Neural cell (in vitro differentiated cells): ENCODE data around the gene KLC1. TPM values are rescaled to one million over a fixed set of nuclear protein-coding genes. Genes with fewer than 3 reads are reported as not detected.

ENCODE experiments used
- H2AFZ ChIP-seq: fragments of 200-600, 300-800 bp; sonication (generic), shearing (Covaris generic); 2 replicates; pipeline ENCODE4 v1.6.0; 2014; ENCODE audit warnings: low read depth, mild to moderate bottlenecking, antibody characterized with exemption, low read length, moderate library complexity
- H3F3A ChIP-seq: fragments of 200-600 bp; shearing (Covaris generic); 2 replicates; pipeline ENCODE4 v1.6.1; 2016; ENCODE audit warnings: mild to moderate bottlenecking, moderate library complexity, mixed read lengths, antibody characterized with exemption, low read length; ENCODE audit not compliant: insufficient read depth, poor library complexity, severe bottlenecking
- H3K27ac ChIP-seq: fragments of 200-600, 300-800 bp; sonication (generic), shearing (Covaris generic); 2 replicates; pipeline ENCODE4 v1.5.1; 2014; ENCODE audit warnings: mild to moderate bottlenecking, low read length, moderate library complexity
- H3K27me3 ChIP-seq: fragments of 300-800, 200-600 bp; sonication (generic), shearing (Covaris generic); 2 replicates; pipeline ENCODE4 v1.6.0; 2014; ENCODE audit warnings: mild to moderate bottlenecking, low read depth, low read length, moderate library complexity; ENCODE audit not compliant: insufficient read depth
- H3K36me3 ChIP-seq: fragments of 300-800, 200-600 bp; sonication (generic), shearing (Covaris generic); 2 replicates; pipeline ENCODE4 v1.5.1; 2014; ENCODE audit warnings: mild to moderate bottlenecking, antibody characterized with exemption, low read length, moderate library complexity; ENCODE audit not compliant: insufficient read depth
- H3K4me2 ChIP-seq: fragments of 300-800, 200-600 bp; sonication (generic), shearing (Covaris generic); 2 replicates; pipeline ENCODE4 v1.6.0; 2014; ENCODE audit warnings: mild to moderate bottlenecking, low read length
- H3K4me3 ChIP-seq: fragments of 300-800, 200-600 bp; sonication (generic), shearing (Covaris generic); 2 replicates; pipeline ENCODE4 v1.5.1; 2014; ENCODE audit warnings: mild to moderate bottlenecking, low read length, moderate library complexity
- H3K79me2 ChIP-seq: fragments of 200-600 bp; shearing (Covaris generic); replicated peaks from 2 replicates; pipeline ENCODE4 v1.6.0; 2014; ENCODE audit warnings: mild to moderate bottlenecking, low read length, moderate library complexity; ENCODE audit not compliant: insufficient read depth
- H3K9ac ChIP-seq: fragments of 300-800, 200-600 bp; sonication (generic), shearing (Covaris generic); 2 replicates; pipeline ENCODE4 v1.6.1; 2016; ENCODE audit warnings: mild to moderate bottlenecking, low read length, mixed read lengths
- H3K9me2 ChIP-seq: fragments of 200-600 bp; shearing (Covaris generic); 2 replicates; pipeline ENCODE4 v1.6.1; 2016; ENCODE audit warnings: mild to moderate bottlenecking, low read length, mixed read lengths; ENCODE audit not compliant: insufficient read depth
- H3K9me3 ChIP-seq: fragments of 200-600, 300-800 bp; sonication (generic), shearing (Covaris generic); 2 replicates; pipeline ENCODE4 v1.6.1; 2016; ENCODE audit warnings: mild to moderate bottlenecking, mixed run types, low read length, moderate library complexity, mixed read lengths
- H4K20me1 ChIP-seq: fragments of 200-600 bp; shearing (Covaris generic); 2 replicates; pipeline ENCODE4 v1.6.1; 2016; ENCODE audit warnings: mild to moderate bottlenecking, mixed run types; ENCODE audit not compliant: insufficient read depth
- EP300 ChIP-seq: fragments of 450-650 bp; conservative IDR thresholded peaks from 2 replicates; pipeline ENCODE4 v1.6.1; 2014; ENCODE audit warnings: antibody characterized with exemption, mild to moderate bottlenecking, moderate library complexity; ENCODE audit not compliant: poor library complexity, severe bottlenecking
- EZH2 ChIP-seq: fragments of 200-600, 300-800 bp; shearing (Covaris generic), sonication (generic); IDR thresholded peaks from 2 replicates; pipeline ENCODE4 v1.6.1; 2014; ENCODE audit warnings: antibody characterized with exemption, low read length, borderline replicate concordance, mild to moderate bottlenecking; ENCODE audit not compliant: insufficient read depth, poor library complexity, severe bottlenecking
- MXI1 ChIP-seq: fragments of 450-650 bp; conservative IDR thresholded peaks from 2 replicates; pipeline ENCODE4 v1.6.1; 2014; ENCODE audit warnings: antibody characterized with exemption, mild to moderate bottlenecking; ENCODE audit not compliant: poor library complexity, severe bottlenecking
- POLR2AphosphoS5 ChIP-seq: IDR thresholded peaks from 2 replicates; pipeline ENCODE4 v1.6.1; 2012
- RAD21 ChIP-seq: fragments of 450-650 bp; conservative IDR thresholded peaks from 2 replicates; pipeline ENCODE4 v1.6.1; 2014; ENCODE audit warnings: antibody characterized with exemption, mild to moderate bottlenecking, moderate library complexity
- REST ChIP-seq: IDR thresholded peaks from 2 replicates; pipeline ENCODE4 v1.6.1; 2012; ENCODE audit warnings: borderline replicate concordance
- SMC3 ChIP-seq: fragments of 450-650 bp; conservative IDR thresholded peaks from 2 replicates; pipeline ENCODE4 v1.6.1; 2014; ENCODE audit warnings: antibody characterized with exemption, mild to moderate bottlenecking, moderate library complexity; ENCODE audit not compliant: poor library complexity
- TAF1 ChIP-seq: IDR thresholded peaks from 2 replicates; pipeline ENCODE4 v1.6.1; 2012; ENCODE audit warnings: low read depth
- polyA plus RNA-seq: library from polyadenylated mRNA; depleted of rRNA; stranded (reverse); fragments of >200 nt; gene quantifications from 2 replicates; pipeline ENCODE4 v1.2.3, GENCODE V29; 2014
- TF ChIP-seq, protein P1 (sequence below): fragments of 450-650 bp; IDR thresholded peaks from 2 replicates; pipeline ENCODE4 v1.5.1; 2014; ENCODE audit warnings: antibody characterized with exemption, mild to moderate bottlenecking, moderate library complexity; ENCODE audit not compliant: poor library complexity, severe bottlenecking

The KLC1 gene
- polyA plus RNA-seq, 1 donor from 2014 or later, result 1,272 TPM

GRCh38 chr14:103638594-103638993 lies 9.6 kb downstream of the KLC1 start:
- Histone ChIP-seq H3F3A (no peaks in the 10 kb centered on the region), H3K36me3 (peaks cover 4% of the 10 kb centered on the region), H3K9ac (no peak overlapping the region), H3K9me3 (no peaks in the 10 kb centered on the region), H3K4me3 (no peak overlapping the region), H3K79me2 (peaks cover 93% of the 10 kb centered on the region), H2AFZ (no peak overlapping the region), H3K9me2 (no peaks in the 10 kb centered on the region), H3K4me2 (no peak overlapping the region), H3K27me3 (no peaks in the 10 kb centered on the region), H3K27ac (no peak overlapping the region), H4K20me1 (peaks cover 21% of the 10 kb centered on the region)
- no peak for TF ChIP-seq SMC3
- TF ChIP-seq MXI1, result no peak
- TF ChIP-seq REST, result no peak
- no peak for TF ChIP-seq EZH2
- no peak for TF ChIP-seq RAD21
- TF ChIP-seq, protein P1, sequence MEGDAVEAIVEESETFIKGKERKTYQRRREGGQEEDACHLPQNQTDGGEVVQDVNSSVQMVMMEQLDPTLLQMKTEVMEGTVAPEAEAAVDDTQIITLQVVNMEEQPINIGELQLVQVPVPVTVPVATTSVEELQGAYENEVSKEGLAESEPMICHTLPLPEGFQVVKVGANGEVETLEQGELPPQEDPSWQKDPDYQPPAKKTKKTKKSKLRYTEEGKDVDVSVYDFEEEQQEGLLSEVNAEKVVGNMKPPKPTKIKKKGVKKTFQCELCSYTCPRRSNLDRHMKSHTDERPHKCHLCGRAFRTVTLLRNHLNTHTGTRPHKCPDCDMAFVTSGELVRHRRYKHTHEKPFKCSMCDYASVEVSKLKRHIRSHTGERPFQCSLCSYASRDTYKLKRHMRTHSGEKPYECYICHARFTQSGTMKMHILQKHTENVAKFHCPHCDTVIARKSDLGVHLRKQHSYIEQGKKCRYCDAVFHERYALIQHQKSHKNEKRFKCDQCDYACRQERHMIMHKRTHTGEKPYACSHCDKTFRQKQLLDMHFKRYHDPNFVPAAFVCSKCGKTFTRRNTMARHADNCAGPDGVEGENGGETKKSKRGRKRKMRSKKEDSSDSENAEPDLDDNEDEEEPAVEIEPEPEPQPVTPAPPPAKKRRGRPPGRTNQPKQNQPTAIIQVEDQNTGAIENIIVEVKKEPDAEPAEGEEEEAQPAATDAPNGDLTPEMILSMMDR, result no peak
- TF ChIP-seq EP300, result no peak
- no peak for TF ChIP-seq POLR2AphosphoS5
- no peak for TF ChIP-seq TAF1

DNA sequence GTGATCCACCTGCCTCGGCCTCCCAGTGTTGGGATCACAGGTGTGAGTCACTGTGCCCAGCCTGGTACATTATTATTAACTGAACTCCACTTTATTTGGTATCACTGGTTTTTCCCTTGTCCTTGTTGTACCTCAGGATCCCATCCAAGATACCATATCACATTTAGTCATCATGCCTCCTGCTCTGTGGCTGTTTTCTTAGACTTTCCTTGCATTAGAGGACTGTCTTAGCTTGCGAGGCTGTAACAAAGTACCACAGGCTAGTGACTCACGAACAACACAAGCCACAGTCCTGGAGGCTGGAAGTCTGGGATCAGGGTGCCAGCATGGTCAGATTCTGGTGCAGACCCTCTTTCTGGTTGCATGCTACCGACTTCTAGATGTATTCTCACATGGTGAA lies 12.2 kb downstream of the KLC1 start:
- no peak overlapping the region for H3K4me2 ChIP-seq
- H4K20me1 ChIP-seq, result peaks cover 3% of the 10 kb centered on the region
- H3K79me2 ChIP-seq, result peaks cover 88% of the 10 kb centered on the region
- no peaks in the 10 kb centered on the region for H3K27me3 ChIP-seq
- no peak overlapping the region for H3K4me3 ChIP-seq
- TF ChIP-seq, protein P1, result no peak
- no peak for TF ChIP-seq RAD21
- no peak for TF ChIP-seq EP300
- no peak for TF ChIP-seq MXI1
- no peak for TF ChIP-seq POLR2AphosphoS5
- no peak for TF ChIP-seq REST
- TF ChIP-seq EZH2, result no peak
- TF ChIP-seq SMC3, result no peak
- no peak for TF ChIP-seq TAF1
- H3F3A ChIP-seq, result no peaks in the 10 kb centered on the region
- no peak overlapping the region for H3K27ac ChIP-seq
- H3K9me3 ChIP-seq, result no peaks in the 10 kb centered on the region
- no peak overlapping the region for H3K9ac ChIP-seq
- peaks cover 4% of the 10 kb centered on the region for H3K36me3 ChIP-seq
- no peak overlapping the region for H2AFZ ChIP-seq
- no peaks in the 10 kb centered on the region for H3K9me2 ChIP-seq
